Hematopoietic multipotent progenitor cell treated with erythropoietin and hydrocortisone succinate and interleukin-3 and kit ligand, for 4 days (in vitro differentiated cells): ENCODE measurements around the gene TMEM185A.
"Not testable (repeated sequence)": the region's sequence is repeated elsewhere in the genome, so short reads cannot be mapped to it uniquely, and the experiment has no call there.

ENCODE experiments used
- DNase-seq: peaks from one replicate; pipeline ENCODE4 v3.0.0-alpha.2; 2015

The TMEM185A gene

DNA sequence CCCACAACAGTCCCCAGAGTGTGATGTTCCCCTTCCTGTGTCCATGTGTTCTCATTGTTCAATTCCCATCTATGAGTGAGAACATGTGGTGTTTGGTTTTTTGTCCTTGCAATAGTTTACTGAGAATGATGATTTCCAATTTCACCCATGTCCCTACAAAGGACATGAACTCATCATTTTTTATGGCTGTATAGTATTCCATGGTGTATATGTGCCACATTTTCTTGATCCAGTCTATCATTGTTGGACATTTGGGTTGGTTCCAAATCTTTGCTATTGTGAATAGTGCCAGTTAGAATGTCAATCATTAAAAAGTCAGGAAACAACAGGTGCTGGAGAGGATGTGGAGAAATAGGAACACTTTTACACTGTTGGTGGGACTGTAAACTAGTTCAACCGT lies 11.9 kb downstream of the TMEM185A start:
- DNase-seq: not testable (repeated sequence)

DNA sequence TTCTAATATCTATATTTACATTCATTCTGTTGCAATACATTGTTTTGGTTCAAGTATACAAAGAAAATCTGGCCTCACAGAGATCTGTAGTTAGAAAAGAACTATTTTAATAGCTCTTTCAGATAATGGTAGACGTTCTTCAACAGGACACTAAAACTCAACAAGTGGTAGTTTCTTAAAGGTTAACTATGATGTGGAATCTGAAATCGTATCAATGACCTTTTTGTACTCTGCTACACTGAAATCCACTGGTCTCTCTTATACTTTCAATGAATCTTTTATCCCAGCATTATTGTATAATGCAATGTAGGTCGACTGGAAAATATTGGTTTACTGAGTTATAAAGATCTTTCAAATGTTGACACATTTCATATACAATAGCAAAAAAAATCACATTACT lies 12.7 kb downstream of the TMEM185A start:
- DNase-seq: no peak

DNA sequence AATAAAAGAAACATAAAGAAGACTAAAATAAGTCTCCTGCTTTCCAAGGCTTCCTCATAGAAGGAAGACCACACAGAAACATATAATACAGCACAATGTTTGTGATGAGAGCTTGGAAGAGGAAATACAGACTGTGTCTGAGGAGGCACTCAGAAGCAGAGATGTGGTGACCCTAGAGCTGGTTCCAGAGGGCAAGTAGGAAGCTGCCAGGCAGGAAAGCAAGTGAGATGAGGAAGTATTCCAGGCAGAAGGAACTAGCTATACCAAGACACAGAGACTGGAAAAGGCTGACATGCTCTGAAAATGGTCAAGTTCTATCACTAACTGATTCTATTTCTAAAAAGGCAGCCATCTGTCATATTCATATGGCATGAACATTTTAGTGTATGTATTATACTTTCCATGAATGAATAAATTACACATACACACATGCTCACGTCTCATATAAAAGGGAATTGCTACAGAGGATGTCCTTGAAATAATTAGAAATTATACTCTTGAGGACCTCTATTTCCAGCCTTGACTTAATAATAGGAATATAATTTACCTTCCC lies 19.9 kb downstream of the TMEM185A start:
- DNase-seq: no peak

DNA sequence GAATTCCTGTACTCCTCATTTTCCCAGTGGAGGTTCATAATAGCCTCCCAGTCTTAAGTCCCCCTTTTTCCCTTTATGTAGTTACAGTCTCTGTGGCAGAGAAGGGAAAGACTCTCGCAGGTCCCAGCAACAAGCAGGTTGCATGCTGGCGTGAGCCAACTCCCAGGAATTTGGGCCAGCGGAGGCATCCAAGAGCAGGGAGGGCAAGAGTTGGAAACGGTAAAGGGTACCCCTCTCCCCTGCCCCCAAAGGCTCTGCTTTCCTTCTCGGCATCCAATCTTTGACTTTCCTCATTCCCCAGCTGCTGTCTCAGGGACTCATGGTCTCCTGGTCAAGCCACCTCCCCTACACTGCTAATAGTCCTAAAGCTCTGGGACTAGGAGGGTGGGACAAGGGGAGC lies 21.1 kb downstream of the TMEM185A start:
- no peak for DNase-seq

DNA sequence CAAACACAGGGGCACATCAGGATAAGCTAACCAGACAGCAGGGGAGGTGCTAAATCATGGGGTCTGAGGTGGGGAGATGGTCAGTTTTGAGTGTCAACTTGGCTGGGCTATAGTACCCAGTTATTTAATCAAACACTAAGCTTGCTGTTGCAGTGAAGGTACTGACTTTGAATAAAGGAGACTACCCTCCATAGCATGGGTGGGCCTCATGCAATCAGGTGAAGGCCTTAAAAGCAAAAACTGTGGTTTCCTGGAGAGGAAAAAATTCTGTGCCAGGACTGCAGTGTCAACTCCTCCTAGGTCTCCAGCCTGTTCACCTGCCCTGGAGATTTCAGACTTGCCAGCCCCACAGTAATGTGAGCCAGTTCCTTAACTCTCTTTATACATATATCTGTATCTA lies 23.9 kb downstream of the TMEM185A start:
- DNase-seq: no peak

DNA sequence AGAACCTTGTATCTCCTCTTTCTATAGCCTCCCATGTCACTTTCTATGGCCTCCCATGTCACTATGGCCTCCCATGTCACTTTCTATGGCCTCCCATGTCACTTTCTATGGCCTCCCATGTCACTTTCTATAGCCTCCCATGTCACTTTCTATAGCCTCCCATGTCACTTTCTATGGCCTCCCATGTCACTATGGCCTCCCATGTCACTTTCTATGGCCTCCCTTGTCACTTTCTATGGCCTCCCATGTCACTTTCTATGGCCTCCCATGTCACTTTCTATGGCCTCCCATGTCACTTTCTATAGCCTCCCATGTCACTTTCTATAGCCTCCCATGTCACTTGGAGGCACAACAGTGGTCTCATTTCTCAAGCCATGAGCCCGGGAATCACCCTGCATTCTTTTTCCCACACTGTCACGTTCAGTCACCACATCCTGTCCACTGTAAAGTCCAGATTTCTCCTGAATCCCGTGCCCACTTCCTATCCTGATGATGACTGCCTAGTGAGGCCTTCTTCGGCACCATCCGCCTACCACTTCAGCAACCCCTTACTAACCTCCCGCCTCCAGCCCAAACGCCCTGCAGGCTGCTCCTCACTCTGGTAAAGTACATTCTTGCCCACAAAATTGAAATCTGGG lies 26.2 kb downstream of the TMEM185A start:
- not testable (repeated sequence) for DNase-seq

DNA sequence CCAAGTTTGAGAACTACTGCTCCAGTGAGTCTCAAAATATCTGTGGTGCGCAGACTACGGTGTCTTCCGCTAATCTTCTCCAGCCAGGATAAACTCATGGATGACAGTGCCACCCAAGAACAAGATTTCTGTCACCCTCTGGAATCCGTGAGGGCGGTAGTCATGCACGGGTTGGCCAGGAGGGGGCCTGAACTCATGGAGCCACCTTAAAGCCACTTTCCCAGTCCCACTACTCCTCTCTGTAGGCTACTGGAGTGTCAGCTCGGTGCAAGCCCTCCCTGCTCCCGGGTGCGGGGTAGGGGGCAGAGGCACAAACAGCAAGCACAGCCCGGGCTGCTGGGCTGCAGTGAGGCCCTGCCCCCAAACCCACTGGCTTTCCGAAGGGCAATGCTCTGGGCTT lies 33.0 kb downstream of the TMEM185A start:
- DNase-seq: not testable (repeated sequence)

DNA sequence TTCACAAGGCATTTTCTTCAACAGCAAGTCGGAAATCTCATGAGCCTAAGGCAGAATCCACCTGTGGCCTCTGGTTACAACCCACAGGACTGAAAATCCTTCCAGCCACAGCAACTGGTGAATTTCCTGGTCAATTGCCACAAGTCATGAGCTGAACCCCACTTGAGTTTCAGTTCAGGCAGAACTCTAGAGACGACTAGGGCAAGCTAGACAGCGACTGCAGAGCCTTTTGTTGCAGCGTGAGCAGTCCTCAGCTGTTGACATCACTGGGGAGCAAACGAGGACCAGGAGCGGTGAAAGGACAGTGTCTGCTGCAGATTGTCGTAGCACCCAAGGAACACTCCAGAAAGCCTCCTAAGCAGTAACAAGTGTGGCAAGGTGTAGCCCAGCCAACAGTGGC lies 35.6 kb downstream of the TMEM185A start:
- not testable (repeated sequence) for DNase-seq

DNA sequence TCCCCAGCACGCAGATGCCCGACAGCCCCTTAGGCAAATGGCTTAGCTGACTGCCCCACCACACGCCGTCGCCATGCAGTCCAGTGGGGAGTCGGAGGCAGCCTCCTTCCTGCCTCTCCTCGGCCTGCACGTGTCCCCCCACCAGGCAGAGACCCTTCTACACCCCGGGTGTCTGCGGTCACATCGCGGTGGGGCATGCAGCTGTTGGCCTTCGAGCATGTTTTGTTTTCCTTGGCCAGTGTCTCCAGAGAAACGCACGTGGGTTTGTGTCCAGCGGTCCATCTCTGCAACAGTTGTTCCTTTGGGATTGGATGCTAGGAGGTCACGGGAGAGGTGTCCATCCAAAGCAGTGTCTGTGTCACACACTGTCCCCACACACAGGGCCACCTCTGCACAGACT lies 36.4 kb downstream of the TMEM185A start, which contains the start of gene HSFX2:
TSS of gene HSFX2 (minus strand) at position 101 of the 400 bp plus-strand sequence. CDS start 614 bp downstream, outside the sequence.
- not testable (repeated sequence) for DNase-seq

DNA sequence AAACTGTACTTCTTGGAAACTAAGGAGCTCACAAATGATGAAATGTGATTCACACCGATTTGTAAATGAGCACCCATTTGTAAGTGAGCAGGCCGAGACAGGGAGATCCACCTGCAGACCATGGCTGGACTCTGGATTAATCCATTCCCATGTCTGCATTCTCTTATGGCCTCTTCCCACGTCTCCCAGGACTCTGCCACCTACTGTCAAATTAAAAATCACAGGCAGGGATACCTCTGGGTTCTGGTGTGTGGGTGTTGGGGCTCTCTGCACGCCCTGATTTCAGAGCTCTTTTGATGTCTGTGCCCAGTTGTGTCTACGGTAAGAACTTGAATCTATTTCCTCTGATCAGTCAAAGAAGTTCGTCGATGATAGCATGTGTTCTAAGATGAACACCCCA lies 40.6 kb downstream of the TMEM185A start:
- not testable (repeated sequence) for DNase-seq

DNA sequence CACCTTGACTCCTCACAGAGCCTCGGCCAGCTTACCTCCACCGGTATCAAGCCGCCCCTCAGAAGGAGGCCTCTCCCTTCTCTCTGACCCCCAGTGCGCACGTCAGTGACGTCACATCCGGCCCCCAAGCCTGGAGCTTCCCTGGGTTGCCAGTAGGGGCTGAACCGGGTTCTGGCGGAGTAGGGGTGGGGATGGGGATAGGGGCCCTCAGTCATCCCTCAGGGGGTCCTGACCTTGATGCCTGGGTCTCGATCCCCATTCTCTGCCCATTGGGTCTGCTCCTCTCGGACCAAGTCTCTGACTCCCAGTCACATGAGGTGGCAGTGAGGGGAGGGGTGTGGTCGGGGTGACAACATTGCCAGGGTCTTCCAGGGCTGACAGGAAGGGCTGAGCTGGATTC lies 44.2 kb downstream of the TMEM185A start, which contains the start of gene MAGEA9B:
TSS of gene MAGEA9B (minus strand) at position 101 of the 400 bp plus-strand sequence. CDS start 4,280 bp downstream, outside the sequence.
- not testable (repeated sequence) for DNase-seq

DNA sequence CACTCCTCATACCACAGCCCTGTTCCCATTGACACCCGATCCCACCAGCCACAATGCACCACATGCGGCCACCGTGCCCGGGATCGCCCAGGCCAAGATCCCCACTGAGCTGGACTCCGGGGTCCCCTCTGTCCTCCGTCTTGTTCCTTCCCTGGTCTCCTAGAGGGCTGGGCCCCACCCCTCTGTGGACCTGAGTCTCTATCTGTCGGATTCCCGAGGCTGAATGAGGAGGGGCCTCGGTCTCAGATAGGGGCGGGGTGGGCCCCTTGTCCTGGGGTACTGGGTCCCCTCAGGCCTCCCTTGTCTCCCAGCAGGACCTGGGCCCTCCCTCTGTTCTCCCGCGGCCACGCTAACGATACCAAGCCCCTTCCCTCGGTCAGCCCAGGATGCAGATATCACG lies 46.0 kb downstream of the TMEM185A start:
- not testable (repeated sequence) for DNase-seq

DNA sequence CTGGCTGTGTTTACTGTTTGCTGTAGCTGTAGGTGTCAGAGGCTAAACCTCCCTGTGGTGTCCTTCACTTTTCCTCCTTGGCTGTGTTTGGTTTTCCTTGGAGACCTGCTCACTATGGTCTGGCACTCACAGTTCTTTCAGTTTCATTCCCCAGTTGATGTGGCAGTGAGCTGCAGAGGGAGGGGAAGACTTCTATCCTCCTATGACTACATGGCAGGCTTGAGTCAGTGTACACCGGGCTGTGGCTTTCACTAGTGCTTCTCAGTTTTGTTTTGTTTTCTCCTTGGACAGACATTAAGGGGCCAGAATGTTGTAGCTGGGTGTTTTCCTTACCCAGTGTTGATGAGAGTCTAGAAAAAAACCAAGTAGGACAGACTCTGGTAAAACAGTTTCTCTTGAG lies 58.1 kb downstream of the TMEM185A start:
- DNase-seq: not testable (repeated sequence)

DNA sequence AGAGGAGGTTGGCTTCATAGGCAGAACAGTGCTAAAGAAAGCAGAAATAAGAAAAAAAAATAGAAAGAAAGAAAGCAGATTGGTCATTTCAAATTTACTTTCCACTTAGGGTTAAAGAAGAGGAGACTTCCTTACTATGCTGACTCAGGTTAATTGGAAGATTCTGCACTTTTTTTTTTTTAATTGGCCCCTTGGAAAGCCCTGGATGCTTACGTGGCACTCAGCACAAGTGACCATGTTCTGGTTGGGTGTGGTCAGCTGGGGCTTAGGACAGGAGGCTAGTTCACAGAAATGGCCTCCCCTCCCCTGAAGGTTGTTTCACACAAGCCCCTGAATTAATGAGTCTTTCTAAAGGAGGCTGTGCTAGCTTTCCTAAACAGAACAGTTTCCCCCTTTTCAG lies 58.8 kb downstream of the TMEM185A start:
- no peak for DNase-seq

DNA sequence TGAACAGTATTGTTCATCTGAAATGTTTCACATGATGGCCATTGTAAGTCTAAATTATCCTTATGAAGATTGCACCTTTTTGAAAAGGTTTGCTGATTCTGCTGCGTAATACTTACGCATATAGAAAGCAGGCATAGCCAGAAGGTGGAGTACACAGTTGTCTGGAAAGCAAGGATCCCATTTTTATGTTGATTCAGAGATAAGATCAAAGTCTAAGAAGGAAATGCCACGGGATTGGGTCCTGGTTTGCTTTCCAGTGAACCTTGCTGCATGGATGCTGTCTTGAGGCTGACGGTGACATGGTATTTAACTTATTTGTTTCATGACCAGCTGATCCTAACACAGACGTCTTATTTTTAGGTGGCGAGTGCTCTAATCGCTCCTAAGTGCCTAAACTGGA lies 59.8 kb downstream of the TMEM185A start:
- no peak for DNase-seq

DNA sequence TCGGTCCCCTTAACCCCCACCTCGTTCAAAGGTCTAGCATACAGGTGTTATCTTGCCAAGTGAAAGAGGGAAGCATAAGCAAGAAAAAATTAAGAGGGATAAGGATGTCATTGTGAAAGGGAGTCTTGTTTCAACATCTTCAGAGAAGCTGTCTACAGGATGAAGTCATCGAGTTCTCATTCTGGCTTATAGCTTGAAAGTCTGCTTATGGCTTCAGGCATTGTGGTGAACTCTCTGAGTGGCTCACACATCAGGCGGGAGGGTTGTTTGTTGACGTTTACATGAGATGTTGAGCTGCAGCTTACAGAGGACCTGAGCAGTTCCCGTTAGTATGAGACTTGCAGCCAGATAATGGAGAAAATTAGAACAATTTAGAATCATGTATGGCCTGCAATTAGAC lies 60.9 kb downstream of the TMEM185A start:
- no peak for DNase-seq

DNA sequence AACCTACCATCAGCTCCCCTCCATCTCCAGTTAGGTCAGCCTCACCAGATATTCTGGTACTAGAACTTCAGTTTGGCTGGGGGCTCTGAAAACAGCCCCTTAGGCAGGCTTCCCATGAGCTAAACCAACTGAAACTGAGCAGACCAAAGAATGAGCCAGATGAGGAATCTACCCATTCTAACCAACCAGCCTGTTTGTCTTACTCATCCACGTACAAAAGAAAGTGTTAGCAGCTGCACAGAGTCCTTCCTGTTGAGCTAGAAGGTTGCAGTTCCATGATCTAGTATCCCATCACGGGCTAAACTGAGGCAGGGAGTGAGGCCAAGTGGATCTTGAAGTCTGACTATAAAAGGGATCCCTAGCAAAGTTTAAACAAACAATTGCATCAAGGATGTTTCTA lies 61.8 kb downstream of the TMEM185A start:
- no peak for DNase-seq

DNA sequence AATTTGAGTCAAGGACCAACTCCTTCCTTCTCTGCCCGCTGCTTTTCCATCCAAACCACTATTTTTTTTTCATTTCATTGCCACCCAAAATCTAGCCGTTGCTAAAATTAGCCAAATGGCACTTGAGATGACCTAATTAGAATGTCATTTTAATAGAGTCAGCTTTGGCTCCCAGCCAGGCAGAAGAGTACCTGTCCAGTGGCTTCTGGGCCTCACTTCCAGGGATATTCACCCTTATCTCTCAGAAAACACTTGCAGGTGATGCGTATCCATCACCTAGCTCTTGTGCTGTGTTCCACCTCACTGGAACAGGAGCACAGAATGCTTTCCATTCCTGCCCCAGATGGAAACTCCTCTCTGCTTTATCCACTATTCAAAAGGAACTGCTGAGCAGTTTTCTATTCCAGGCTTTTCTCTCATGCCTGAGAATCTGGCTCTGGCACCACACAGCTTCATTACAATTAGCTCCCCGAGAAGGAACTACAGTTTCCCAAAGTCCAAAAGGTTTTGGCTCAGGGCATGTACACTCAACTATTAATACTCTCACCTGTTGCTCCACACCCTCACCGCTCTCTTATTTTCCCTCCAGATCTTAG lies 62.8 kb downstream of the TMEM185A start:
- DNase-seq: no peak

DNA sequence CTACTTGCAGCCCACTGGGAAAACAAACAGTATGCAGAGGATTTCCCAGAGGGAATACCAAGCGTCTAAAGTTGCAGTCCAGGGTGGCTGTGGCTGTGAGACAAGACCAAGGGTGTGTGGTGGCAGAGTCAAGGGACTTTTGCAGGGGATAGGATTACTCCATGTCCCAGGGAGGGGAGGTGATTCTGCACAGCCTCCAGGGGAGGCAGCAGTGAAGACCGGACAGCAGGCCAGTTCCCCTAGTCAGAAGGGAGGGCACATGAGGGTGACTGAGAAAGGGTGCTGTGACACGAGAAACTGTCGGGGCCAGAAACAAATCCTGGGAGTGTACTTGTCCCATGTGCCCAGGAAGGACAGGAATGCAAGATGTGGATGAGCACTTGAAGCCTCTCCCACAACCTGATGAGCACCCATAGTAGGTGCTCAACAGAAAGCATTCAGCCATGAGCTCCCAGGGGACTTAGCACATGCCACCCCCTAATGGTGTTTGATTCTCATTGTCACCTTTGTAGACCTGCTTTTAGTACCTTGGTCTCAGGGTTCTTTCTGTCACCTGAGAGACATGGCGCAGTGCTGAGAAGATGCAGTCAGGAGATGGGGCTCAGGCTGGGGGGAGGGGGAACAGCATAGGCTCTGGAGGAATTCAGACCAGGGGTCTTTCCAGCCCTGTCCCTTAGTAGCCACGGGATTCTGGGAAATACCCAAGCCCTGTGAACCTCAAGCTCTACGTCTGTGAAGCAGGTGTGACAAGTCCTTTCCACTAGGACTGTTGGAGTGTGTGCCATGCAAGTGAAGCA lies 63.8 kb downstream of the TMEM185A start:
- no peak for DNase-seq

DNA sequence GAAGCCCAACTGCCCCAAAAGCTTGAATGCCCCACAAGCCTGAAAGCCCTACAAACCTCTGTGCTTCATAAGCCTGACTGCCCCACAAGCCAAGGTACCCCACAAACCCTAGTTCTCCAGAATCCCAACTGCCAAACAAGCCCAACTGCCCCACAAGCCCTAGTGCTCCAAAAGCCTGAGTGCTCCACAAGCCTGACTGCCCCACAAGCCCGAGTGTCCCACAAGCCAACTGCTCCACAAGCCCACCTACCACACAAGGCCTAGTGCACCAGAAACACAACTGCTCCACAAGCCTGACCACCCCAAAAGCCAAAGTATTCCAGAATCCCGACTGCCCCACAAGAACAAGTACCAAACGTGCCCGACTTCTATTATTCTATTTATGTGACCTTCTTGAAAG lies 68.2 kb downstream of the TMEM185A start:
- DNase-seq: no peak

DNA sequence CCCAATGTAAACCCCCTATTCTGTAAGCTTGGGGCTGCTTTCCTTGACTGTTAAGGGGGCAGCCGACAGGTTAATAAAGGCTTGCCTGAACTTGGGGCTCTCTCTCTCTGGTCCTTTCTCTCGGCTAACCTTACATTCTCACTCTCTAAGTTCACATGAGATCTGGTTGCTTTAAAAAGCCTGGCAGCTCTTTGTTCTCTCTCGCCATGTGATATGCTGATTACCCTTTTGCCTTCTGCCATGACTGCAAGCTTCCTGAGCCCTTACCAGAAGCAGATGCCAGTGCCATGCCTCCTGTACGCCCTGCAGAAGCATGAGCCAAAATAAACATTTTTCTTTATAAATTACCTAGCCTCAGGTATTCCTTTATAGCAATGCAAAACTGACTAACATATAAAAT lies 76.3 kb downstream of the TMEM185A start:
- DNase-seq: not testable (repeated sequence)

DNA sequence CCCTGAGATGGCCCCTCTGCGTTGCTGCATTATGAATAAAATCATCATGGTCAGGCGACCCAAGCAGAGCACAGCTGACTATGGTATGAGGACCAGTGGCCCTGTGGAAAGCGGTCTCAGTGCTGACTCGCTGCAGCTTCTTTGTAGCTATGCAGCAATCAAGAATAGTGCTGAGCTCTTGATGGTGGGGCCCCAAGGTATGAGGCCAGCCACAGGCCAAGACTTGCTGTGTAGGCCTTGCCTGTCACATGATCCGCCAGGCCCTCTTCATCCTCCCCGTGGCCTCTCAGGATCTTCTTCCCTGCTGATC lies 79.7 kb downstream of the TMEM185A start:
- not testable (repeated sequence) for DNase-seq

DNA sequence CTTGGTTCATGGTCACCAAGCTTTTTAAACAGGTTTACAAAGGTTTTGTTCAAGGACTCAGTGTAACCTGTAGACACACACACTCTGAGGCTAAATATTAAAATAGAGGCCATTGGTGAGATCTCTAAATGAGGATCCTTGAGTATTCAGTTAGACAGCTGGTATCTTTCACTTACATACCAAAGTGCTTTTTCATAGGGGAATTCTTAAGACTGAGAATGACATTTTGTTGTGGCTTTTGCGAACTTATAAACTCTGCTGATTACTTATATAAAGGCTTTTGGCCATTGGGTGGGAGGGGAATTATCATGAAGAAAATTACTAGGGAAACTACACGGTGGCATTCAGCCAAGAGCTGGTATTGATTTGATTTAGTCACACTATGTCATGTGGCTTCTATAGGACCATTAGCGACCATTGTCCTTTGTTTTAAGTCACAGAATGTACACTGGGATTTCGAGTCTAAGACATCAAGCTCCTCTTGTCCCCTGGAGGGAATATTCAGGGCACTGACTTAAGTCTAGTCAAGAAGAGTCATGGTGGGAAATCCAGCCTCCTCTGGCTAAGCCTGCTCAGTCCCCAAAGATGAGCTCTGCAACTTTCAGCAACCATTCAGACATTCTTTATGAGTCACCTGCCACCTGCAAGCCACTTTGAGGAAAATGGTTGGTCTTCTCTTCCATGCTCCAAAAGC lies 80.2 kb downstream of the TMEM185A start:
- not testable (repeated sequence) for DNase-seq
